Prostate gland (tissue), 2 donors: ENCODE results near the gene MEIS2. TPM values are rescaled to one million over a fixed set of nuclear protein-coding genes. Genes with fewer than 3 reads are reported as not detected.

Experiments
- DNase-seq: peaks from one replicate; pipeline ENCODE4 v3.0.0-alpha.2; 2019; ENCODE audit warnings: low spot score
- H3K27ac ChIP-seq, 2 donors: fragments of 200-600 bp; sonication (generic); 2 replicates each; pipeline ENCODE4 v1.5.1; 2017 to 2019
- H3K27me3 ChIP-seq: fragments of 200-600 bp; sonication (generic); replicated peaks from 2 replicates; pipeline ENCODE4 v1.5.1; 2019; ENCODE audit not compliant: insufficient read depth
- H3K36me3 ChIP-seq, 2 donors: fragments of 200-600 bp; sonication (generic); 1 replicate in 1 of 2; 2 replicates in 1 of 2; pipeline versions ENCODE4 v1.5.1 to v1.8.1; 2017 to 2019
- H3K4me1 ChIP-seq: fragments of 200-600 bp; sonication (generic); replicated peaks from 2 replicates; pipeline ENCODE4 v1.5.1; 2019
- H3K4me3 ChIP-seq, 2 donors: fragments of 200-600 bp; sonication (generic); 2 replicates each; pipeline ENCODE4 v1.5.1; 2017 to 2019
- H3K9me3 ChIP-seq: fragments of 200-600 bp; sonication (generic); 2 replicates; pipeline ENCODE4 v1.5.1; 2017
- POLR2A ChIP-seq: fragments of 450-650 bp; IDR thresholded peaks from one replicate; pipeline ENCODE4 v1.6.1; 2016; ENCODE audit warnings: antibody characterized with exemption, mild to moderate bottlenecking
- POLR2AphosphoS5 ChIP-seq: sonication (generic); formaldehyde crosslinking; IDR thresholded peaks from one replicate; pipeline ENCODE4 v1.6.1; 2017; ENCODE audit warnings: antibody characterized with exemption
- WGBS: methylation state at CpG from one replicate; pipeline ENCODE4 v1.1.5; 2018; 5-methylcytosine and 5-hydroxymethylcytosine counted together
- intact Hi-C: fragments of 100-400 bp; cut with DNase I; formaldehyde crosslinking; loops from one replicate; pipeline ENCODE4 v1.14.2; 2022
- total RNA-seq, 2 donors: library from RNA; depleted of rRNA; stranded (reverse); fragments of >200 nt; gene quantifications; one replicate each; pipeline ENCODE4 v1.1.0, GENCODE V29; 2016
- TF ChIP-seq, protein P1 (sequence below), 4 experiments: fragments of 200-600 bp in 2 of 4; fragments of 450-650 bp in 2 of 4; sonication (generic) in 2 of 4; IDR thresholded peaks; 1 replicate in 3 of 4; 2 replicates in 1 of 4; pipeline ENCODE4 v1.5.1; 2016 to 2019; ENCODE audit warnings: antibody characterized with exemption in 4 of 4, mild to moderate bottlenecking in 2 of 4, moderate library complexity in 2 of 4

MEIS2 gene
- total RNA-seq, 2 donors from 2014 or later, result 53.4 to 73.2 TPM

DNA sequence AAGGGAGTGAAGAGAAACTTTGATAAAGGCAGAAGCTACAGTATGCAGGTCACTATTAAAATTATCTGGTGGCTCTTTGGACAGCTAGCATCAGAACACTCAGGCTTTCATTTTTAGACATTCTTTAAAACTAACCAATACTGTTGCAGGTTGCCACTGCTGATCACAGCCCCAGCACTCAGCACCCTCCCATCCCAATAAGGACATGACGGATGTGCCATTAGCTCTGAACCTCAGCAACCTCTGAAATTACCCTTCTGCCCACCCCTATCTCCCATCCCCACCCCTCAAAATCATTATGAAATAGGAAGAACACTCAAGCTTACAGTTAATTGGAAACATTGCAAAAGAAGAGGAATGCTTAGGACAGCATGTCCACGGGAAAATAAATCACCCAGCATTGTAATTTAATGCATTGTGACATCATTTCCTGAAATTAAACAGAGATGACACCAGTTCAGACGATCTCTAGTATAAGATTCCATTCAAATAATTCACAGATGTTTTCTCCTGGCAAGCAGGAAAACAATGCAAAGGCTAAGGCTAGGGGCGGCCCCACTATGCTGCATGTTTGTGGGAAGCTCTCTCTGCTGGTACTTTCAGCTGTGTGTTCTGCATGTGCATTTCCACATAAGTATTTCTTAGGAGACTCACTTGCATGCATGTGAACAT is 71.6 kb downstream of the MEIS2 start:
- H3K36me3 ChIP-seq, result no peaks in the 10 kb centered on the region
- no peak for TF ChIP-seq POLR2AphosphoS5
- TF ChIP-seq POLR2A, result no peak
- TF ChIP-seq, protein P1, sequence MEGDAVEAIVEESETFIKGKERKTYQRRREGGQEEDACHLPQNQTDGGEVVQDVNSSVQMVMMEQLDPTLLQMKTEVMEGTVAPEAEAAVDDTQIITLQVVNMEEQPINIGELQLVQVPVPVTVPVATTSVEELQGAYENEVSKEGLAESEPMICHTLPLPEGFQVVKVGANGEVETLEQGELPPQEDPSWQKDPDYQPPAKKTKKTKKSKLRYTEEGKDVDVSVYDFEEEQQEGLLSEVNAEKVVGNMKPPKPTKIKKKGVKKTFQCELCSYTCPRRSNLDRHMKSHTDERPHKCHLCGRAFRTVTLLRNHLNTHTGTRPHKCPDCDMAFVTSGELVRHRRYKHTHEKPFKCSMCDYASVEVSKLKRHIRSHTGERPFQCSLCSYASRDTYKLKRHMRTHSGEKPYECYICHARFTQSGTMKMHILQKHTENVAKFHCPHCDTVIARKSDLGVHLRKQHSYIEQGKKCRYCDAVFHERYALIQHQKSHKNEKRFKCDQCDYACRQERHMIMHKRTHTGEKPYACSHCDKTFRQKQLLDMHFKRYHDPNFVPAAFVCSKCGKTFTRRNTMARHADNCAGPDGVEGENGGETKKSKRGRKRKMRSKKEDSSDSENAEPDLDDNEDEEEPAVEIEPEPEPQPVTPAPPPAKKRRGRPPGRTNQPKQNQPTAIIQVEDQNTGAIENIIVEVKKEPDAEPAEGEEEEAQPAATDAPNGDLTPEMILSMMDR (IDR thresholded peaks at IDR 0.05), result no peak
- intact Hi-C loops, result no loop called here
- no peak overlapping the region for H3K27ac ChIP-seq
- no peaks in the 10 kb centered on the region for H3K4me1 ChIP-seq
- 55% methylated on average over 4 of the region's 4 CpGs for WGBS
- no peak overlapping the region for H3K4me3 ChIP-seq
- DNase-seq, result no peak
- no peaks in the 10 kb centered on the region for H3K27me3 ChIP-seq
- no peaks in the 10 kb centered on the region for H3K9me3 ChIP-seq

DNA sequence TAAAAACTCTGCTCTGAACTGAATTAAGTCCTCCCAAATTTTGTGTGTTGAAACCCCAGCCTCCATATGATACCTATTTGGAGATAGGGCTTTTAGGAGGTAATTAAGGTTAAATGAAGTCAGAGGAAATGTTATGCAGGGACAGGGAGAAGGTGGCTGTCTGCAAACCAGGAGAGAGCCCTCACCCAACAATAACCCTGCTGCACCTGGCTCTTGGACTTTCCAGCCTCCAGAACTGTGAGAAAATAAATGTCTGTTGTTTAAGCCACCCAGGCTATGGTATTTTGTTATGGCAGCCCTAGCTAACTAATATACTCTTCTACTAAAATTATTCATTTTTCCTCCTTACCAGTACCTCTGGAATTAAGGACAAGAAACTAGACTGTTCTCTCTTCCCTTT is 79.5 kb downstream of the MEIS2 start:
- no peaks in the 10 kb centered on the region for H3K9me3 ChIP-seq
- intact Hi-C loops, result no loop called here
- peaks cover 6% of the 10 kb centered on the region for H3K4me1 ChIP-seq
- H3K4me3 ChIP-seq, result no peak overlapping the region
- DNase-seq, result no peak
- H3K27me3 ChIP-seq, result no peaks in the 10 kb centered on the region
- H3K36me3 ChIP-seq, result no peaks in the 10 kb centered on the region
- no peak overlapping the region for H3K27ac ChIP-seq
- TF ChIP-seq, protein P1 (IDR thresholded peaks at IDR 0.05), result no peak
- no peak for TF ChIP-seq POLR2A
- TF ChIP-seq POLR2AphosphoS5, result no peak

DNA sequence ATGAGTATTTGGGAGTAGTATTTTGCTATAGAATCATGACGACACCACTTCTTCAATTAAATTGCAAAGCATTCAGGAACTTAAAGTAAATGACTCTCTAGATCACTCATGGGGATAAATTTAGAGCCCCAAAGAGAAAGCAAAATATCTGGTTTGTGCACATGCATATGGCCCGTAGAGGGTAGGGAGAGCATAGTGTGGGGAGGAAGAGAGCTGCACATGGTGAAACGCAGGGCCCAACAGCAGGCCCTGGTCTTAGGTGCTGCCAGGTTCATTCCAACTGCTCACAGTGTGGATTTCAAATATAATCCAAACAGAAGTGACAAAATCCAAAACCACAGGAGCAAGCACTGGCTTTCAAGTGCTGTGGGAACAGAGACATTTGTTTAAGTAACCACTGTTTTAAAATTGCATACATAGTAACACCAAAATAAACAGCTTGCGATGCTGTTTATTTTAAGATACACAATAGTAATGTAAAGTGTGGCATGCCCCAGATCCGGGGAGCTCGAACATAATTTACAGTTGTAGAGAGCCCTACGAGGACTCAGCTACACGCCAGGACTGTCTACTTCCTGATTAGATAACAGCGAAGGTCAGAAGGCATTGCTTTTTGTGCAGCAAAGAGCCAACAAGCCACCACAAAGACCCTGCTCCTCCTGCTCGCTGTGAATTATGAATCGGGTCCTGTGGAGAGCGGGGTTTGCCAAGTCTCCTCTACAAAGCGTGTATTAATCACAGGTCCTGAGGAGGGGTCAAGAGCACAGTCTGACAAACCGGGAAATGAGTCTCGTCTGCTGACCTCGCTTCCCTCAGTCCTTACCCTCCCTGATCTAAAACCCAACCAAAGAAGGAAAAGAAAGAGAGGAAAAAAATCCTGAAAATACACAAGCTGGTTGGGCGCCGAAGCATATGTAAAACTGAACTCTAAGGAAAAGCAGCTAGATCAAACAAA is 80.6 kb downstream of the MEIS2 start:
- 30% methylated on average over 18 of the region's 18 CpGs for WGBS
- TF ChIP-seq POLR2A, result no peak
- TF ChIP-seq POLR2AphosphoS5, result no peak
- TF ChIP-seq, protein P1 (IDR thresholded peaks at IDR 0.05), result no peak
- peak overlapping the region; percentile 35 to 41 for H3K27ac ChIP-seq

DNA sequence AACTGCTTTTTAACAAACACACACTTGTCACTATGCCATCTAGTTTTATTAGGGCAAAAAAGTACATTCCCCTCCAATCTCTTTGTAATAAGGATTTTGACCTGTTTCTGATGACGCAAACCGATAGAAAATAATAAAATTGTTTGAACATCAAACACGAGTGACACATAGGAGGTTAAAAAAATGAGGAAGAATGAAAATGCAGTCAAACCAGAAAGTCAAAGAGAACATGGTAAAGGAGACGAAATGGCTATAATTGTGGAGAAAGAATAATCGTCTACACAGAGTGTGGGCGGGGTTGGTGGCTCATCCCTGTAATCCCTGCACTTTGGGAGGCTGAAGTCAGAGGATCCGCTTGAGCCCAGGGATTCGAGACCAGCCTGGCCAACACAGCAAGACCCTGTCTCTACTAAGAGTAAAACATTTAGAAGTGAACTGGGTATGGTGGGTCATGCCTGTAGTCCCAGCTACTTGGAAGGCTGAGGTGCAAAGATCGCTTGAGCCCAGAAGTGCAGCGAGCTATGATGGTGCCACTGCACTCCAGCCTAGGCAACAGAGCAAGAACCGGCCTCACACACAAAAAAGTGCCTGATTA is 83.2 kb downstream of the MEIS2 start:
- peaks cover 11% of the 10 kb centered on the region for H3K4me1 ChIP-seq
- H3K36me3 ChIP-seq, result no peaks in the 10 kb centered on the region
- intact Hi-C loops, result no loop called here
- no peaks in the 10 kb centered on the region for H3K9me3 ChIP-seq
- H3K4me3 ChIP-seq, result no peak overlapping the region
- no peak for TF ChIP-seq POLR2A
- TF ChIP-seq POLR2AphosphoS5, result peak; percentile 24
- H3K27ac ChIP-seq, result peak overlapping the region; percentile 29 to 70
- DNase-seq, result no peak
- no peaks in the 10 kb centered on the region for H3K27me3 ChIP-seq
- WGBS, result 47% methylated on average over 11 of the region's 11 CpGs

More for the DNA sequence above, 80.6 kb downstream of the MEIS2 start:
- no peaks in the 10 kb centered on the region for H3K9me3 ChIP-seq
- no peak overlapping the region for H3K4me3 ChIP-seq
- peaks cover 11% of the 10 kb centered on the region for H3K4me1 ChIP-seq
- intact Hi-C loops, result no loop called here
- no peaks in the 10 kb centered on the region for H3K36me3 ChIP-seq
- no peak for DNase-seq
- no peaks in the 10 kb centered on the region for H3K27me3 ChIP-seq

DNA sequence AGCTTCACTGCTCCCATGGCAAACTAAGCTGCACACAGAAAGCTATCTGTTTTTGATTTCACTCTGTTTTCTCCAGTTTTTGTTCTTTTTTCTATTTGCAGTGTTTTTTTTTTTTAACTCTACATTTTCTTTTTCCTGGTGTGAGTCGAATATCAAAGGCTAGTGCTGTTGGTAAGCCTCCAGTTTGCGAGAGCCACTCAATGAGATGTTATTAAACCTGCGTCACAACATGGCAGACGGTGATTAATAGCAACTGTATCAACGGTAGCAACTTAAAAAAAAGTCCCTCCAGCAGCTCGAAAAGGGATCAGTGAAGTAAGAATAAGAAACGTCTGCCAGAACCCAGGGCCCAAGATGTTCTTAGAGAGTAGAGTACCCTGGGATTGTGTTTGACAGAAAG is 84.1 kb downstream of the MEIS2 start:
- no peaks in the 10 kb centered on the region for H3K27me3 ChIP-seq
- H3K4me3 ChIP-seq, result no peak overlapping the region
- H3K36me3 ChIP-seq, result no peaks in the 10 kb centered on the region
- intact Hi-C loops, result no loop called here
- H3K27ac ChIP-seq, result peak overlapping the region; percentile 29 to 70
- H3K9me3 ChIP-seq, result no peaks in the 10 kb centered on the region
- TF ChIP-seq, protein P1 (IDR thresholded peaks at IDR 0.05), result no peak
- TF ChIP-seq POLR2A, result no peak
- TF ChIP-seq POLR2AphosphoS5, result no peak
- peak; percentile 33 for DNase-seq
- WGBS, result 4% methylated on average over 7 of the region's 7 CpGs
- peaks cover 11% of the 10 kb centered on the region for H3K4me1 ChIP-seq
